ENCODE results near the gene PRDM16.

The PRDM16 gene

GRCh38 chr1:3477241-3477995 lies 408.4 kb downstream of the PRDM16 start:
- Histone ChIP-seq H3K27ac (ENCODE audit: low read depth, low read length, poor library complexity, severe bottlenecking) (no peak overlapping the region), H3K36me3 (ENCODE audit: insufficient read depth, low read length) (no peaks in the 10 kb centered on the region), H4K20me1 (ENCODE audit: insufficient read depth, low read length) (no peaks in the 10 kb centered on the region), H3K9me2 (ENCODE audit: low read depth, low read length) (no peaks in the 10 kb centered on the region), H3K9me3 (ENCODE audit: low read length) (no peaks in the 10 kb centered on the region), H3K79me2 (ENCODE audit: insufficient read depth, low read length) (no peaks in the 10 kb centered on the region), H3K4me1 (ENCODE audit: insufficient read depth, low read length, severe bottlenecking) (no peaks in the 10 kb centered on the region), H2AFZ (ENCODE audit: low read length) (no peak overlapping the region), H3K9ac (ENCODE audit: low read length) (no peak overlapping the region), H3K4me3 (ENCODE audit: low read depth, low read length, poor library complexity, severe bottlenecking) (no peak overlapping the region), H3K4me2 (ENCODE audit: low read length) (no peak overlapping the region), H3F3A (ENCODE audit: insufficient read depth, low read length) (no peaks in the 10 kb centered on the region), H3K27me3 (ENCODE audit: insufficient read depth, low read length) (no peaks in the 10 kb centered on the region)
- TF ChIP-seq CTCF (IDR thresholded peaks at IDR 0.05; ENCODE audit: low read length) (no peak), EZH2 (IDR thresholded peaks at IDR 0.05; ENCODE audit: borderline replicate concordance, low read length) (no peak)

DNA sequence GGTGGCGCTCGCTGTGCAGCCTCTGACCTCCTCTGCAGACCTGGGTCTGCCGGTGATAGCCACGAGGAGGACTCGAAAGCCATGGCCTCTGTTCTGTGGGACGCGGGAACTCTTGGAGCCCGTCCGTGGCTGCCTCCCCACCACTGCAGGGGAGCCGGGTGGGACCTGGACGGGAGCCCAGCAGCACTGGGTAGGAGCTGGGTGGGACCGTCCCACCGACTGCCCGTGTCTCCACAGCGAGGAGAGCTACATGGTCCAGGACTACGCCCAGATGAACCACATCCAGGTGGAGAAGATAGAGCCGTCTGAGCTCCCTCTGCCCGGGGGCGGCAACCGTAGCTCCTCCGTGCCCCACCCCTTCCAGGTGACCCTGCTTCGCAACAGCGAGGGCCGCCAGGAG lies 409.2 kb downstream of the PRDM16 start:
- Histone ChIP-seq H3F3A (ENCODE audit: insufficient read depth, low read length) (no peaks in the 10 kb centered on the region), H3K79me2 (ENCODE audit: insufficient read depth, low read length) (no peaks in the 10 kb centered on the region), H2AFZ (ENCODE audit: low read length) (no peak overlapping the region), H3K27me3 (ENCODE audit: insufficient read depth, low read length) (no peaks in the 10 kb centered on the region), H3K9me3 (ENCODE audit: low read length) (no peaks in the 10 kb centered on the region), H3K4me1 (ENCODE audit: insufficient read depth, low read length, severe bottlenecking) (no peaks in the 10 kb centered on the region), H3K4me2 (ENCODE audit: low read length) (no peak overlapping the region), H3K36me3 (ENCODE audit: insufficient read depth, low read length) (no peaks in the 10 kb centered on the region), H3K9ac (ENCODE audit: low read length) (no peak overlapping the region), H3K9me2 (ENCODE audit: low read depth, low read length) (no peaks in the 10 kb centered on the region), H4K20me1 (ENCODE audit: insufficient read depth, low read length) (no peaks in the 10 kb centered on the region), H3K27ac (ENCODE audit: low read depth, low read length, poor library complexity, severe bottlenecking) (no peak overlapping the region), H3K4me3 (ENCODE audit: low read depth, low read length, poor library complexity, severe bottlenecking) (no peak overlapping the region)
- TF ChIP-seq CTCF (IDR thresholded peaks at IDR 0.05; ENCODE audit: low read length), result no peak
- TF ChIP-seq EZH2 (IDR thresholded peaks at IDR 0.05; ENCODE audit: borderline replicate concordance, low read length), result no peak

DNA sequence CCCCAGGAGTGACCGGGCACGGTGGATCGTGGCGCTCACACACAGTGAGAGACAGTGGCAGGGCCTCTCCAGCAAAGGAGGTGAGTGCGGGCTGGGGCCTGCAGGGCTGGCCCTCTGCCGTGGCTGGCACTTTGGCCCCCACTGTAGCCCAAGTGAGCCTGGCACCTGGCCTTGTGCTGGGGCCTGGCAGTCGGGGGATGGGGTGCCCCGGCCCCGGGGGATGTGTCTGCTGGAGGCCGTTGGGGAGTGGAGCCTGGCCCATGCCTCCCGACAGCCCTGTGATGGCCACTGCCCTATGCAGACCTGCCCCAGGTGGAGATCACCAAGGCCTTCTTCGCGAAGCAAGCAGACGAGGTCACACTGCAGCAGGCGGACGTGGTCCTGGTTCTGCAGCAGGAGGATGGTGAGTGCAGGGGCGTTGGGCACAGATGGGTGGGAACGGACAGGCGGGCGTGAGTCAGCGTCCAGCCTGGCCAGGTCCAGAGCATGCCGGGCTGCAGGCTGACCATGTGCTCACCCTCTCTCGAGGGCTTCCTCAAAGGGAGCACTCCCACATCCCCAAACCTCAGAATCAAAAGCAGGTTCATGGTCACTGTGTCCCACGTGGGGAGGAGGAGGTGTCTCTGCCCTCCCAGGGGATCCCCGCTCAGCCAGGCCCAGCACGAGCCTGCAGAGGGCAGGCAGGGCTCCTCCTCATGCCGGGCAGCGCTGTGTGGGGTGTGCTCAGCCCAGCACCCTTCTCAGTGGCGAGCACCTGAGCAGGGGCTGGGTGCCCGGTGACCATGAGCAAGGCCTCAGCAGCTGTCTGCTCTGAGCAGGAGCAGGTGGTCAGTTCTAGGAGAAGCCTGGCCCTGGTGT lies 410.7 kb downstream of the PRDM16 start:
- H3K4me1 ChIP-seq (ENCODE audit: insufficient read depth, low read length, severe bottlenecking), result no peaks in the 10 kb centered on the region
- H4K20me1 ChIP-seq (ENCODE audit: insufficient read depth, low read length), result no peaks in the 10 kb centered on the region
- H3K4me2 ChIP-seq (ENCODE audit: low read length), result no peak overlapping the region
- no peak overlapping the region for H2AFZ ChIP-seq (ENCODE audit: low read length)
- no peaks in the 10 kb centered on the region; the same call in 1 of the 2 replicates for H3K27me3 ChIP-seq (ENCODE audit: insufficient read depth, low read length)
- no peaks in the 10 kb centered on the region for H3K79me2 ChIP-seq (ENCODE audit: insufficient read depth, low read length)
- no peak overlapping the region for H3K27ac ChIP-seq (ENCODE audit: low read depth, low read length, poor library complexity, severe bottlenecking)
- no peaks in the 10 kb centered on the region for H3K36me3 ChIP-seq (ENCODE audit: insufficient read depth, low read length)
- H3K4me3 ChIP-seq (ENCODE audit: low read depth, low read length, poor library complexity, severe bottlenecking), result no peak overlapping the region
- H3K9ac ChIP-seq (ENCODE audit: low read length), result no peak overlapping the region
- no peaks in the 10 kb centered on the region for H3K9me2 ChIP-seq (ENCODE audit: low read depth, low read length)
- TF ChIP-seq EZH2 (IDR thresholded peaks at IDR 0.05; ENCODE audit: borderline replicate concordance, low read length), result no peak
- no peak for TF ChIP-seq CTCF (IDR thresholded peaks at IDR 0.05; ENCODE audit: low read length)
- no peaks in the 10 kb centered on the region for H3K9me3 ChIP-seq (ENCODE audit: low read length)
- no peaks in the 10 kb centered on the region for H3F3A ChIP-seq (ENCODE audit: insufficient read depth, low read length)

All from OCI-LY1 (cell line).